Ascending aorta (tissue), 2 donors: Measurements from ENCODE around the gene IFIT1. TPM values are rescaled to one million over a fixed set of nuclear protein-coding genes. Genes with fewer than 3 reads are reported as not detected.

Experiments
- DNase-seq, 2 donors: peaks; one replicate each; pipeline ENCODE4 v3.0.0-alpha.2; 2019; ENCODE audit warnings: low spot score in 2 of 2
- H3K27ac ChIP-seq, 2 donors: fragments of 200-600 bp; sonication (generic); one replicate each; pipeline ENCODE4 v1.5.1; 2016 to 2017; ENCODE audit warnings: mild to moderate bottlenecking in 1 of 2
- H3K27me3 ChIP-seq: fragments of 200-600 bp; sonication (generic); one replicate; pipeline ENCODE4 v1.5.1; 2017
- H3K36me3 ChIP-seq, 2 donors: fragments of 200-600 bp; sonication (generic); one replicate each; pipeline ENCODE4 v1.5.1; 2016
- H3K4me1 ChIP-seq, 2 donors: fragments of 200-600 bp; sonication (generic); one replicate each; pipeline ENCODE4 v1.5.1; 2016 to 2017; ENCODE audit warnings: mild to moderate bottlenecking in 1 of 2
- H3K4me3 ChIP-seq, 2 donors: fragments of 200-600 bp; sonication (generic); one replicate each; pipeline ENCODE4 v1.5.1; 2016 to 2017; ENCODE audit warnings: mild to moderate bottlenecking in 1 of 2
- H3K9me3 ChIP-seq, 2 donors: fragments of 200-600 bp; sonication (generic); one replicate each; pipeline ENCODE4 v1.5.1; 2016
- intact Hi-C: fragments of 100-400 bp; cut with DNase I; formaldehyde crosslinking; loops from one replicate; pipeline ENCODE4 v1.15.1; 2023
- total RNA-seq: library from RNA; depleted of rRNA; stranded (reverse); fragments of >200 nt; gene quantifications from one replicate; pipeline ENCODE4 v1.1.0, GENCODE V29; 2016
- TF ChIP-seq, protein P1 (sequence below), 3 experiments: fragments of 200-600 bp in 2 of 3; fragments of 450-650 bp in 1 of 3; sonication (generic) in 2 of 3; IDR thresholded peaks; one replicate each; pipeline ENCODE4 v1.5.1; 2016 to 2019; ENCODE audit warnings: antibody characterized with exemption in 3 of 3, mild to moderate bottlenecking in 1 of 3, moderate library complexity in 1 of 3

The IFIT1 gene
- total RNA-seq, 1 donor from 2014 or later = 28.5 TPM

DNA sequence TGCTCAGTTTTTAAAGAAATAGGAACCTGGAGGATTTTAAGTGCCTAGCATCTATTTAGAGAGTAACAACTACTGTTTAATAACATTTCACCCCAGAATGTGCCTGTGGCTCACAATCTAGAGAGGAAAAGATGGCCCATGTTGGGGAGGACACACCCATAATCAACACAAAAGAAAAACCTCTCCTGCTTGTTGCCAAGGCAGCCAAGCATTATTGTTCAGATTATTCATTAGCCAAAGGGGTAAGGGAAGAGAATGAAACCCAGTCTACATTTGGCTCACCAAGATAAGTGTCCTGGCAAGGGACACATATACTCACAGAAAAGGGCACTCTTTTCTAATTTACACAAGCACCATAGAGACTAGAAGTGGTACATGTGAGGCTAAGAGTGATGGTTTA is 32.3 kb upstream of the IFIT1 start:
- TF ChIP-seq, protein P1, sequence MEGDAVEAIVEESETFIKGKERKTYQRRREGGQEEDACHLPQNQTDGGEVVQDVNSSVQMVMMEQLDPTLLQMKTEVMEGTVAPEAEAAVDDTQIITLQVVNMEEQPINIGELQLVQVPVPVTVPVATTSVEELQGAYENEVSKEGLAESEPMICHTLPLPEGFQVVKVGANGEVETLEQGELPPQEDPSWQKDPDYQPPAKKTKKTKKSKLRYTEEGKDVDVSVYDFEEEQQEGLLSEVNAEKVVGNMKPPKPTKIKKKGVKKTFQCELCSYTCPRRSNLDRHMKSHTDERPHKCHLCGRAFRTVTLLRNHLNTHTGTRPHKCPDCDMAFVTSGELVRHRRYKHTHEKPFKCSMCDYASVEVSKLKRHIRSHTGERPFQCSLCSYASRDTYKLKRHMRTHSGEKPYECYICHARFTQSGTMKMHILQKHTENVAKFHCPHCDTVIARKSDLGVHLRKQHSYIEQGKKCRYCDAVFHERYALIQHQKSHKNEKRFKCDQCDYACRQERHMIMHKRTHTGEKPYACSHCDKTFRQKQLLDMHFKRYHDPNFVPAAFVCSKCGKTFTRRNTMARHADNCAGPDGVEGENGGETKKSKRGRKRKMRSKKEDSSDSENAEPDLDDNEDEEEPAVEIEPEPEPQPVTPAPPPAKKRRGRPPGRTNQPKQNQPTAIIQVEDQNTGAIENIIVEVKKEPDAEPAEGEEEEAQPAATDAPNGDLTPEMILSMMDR (IDR thresholded peaks at IDR 0.05) = no peak
- intact Hi-C loops = no loop called here
- no peak for DNase-seq

DNA sequence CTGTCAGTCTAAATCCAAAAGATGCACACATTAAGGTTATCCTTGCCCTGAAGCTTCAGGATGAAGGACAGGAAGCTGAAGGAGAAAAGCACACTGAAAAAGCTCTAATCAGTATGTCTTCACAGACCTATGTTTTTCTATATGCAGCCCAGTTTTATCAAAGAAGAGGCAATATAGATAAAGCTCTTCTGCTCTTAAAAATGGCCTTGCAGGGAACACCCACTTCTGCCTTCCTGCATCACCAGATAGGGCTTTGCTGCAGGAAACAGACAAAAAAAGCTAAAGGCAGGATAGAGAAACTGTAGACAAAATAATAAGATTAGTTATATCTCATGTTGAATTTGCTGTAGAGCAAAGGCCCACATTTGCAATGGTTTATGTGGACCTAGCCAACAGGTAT is 29.5 kb upstream of the IFIT1 start:
- Histone ChIP-seq H3K9me3 (no peaks in the 10 kb centered on the region), H3K27ac (no peak overlapping the region), H3K4me1 (peaks cover 0 to 14% of the 10 kb centered on the region in 2 donors), H3K27me3 (no peaks in the 10 kb centered on the region), H3K36me3 (no peaks in the 10 kb centered on the region), H3K4me3 (no peak overlapping the region)
- TF ChIP-seq, protein P1 (IDR thresholded peaks at IDR 0.05) = no peak
- intact Hi-C loops = no loop called here
- DNase-seq = no peak

More for the DNA sequence above, 32.3 kb upstream of the IFIT1 start:
- Histone ChIP-seq H3K36me3 (no peaks in the 10 kb centered on the region), H3K9me3 (no peaks in the 10 kb centered on the region), H3K4me3 (no peak overlapping the region), H3K4me1 (peaks cover 0 to 7% of the 10 kb centered on the region in 2 donors), H3K27ac (no peak overlapping the region), H3K27me3 (no peaks in the 10 kb centered on the region)

DNA sequence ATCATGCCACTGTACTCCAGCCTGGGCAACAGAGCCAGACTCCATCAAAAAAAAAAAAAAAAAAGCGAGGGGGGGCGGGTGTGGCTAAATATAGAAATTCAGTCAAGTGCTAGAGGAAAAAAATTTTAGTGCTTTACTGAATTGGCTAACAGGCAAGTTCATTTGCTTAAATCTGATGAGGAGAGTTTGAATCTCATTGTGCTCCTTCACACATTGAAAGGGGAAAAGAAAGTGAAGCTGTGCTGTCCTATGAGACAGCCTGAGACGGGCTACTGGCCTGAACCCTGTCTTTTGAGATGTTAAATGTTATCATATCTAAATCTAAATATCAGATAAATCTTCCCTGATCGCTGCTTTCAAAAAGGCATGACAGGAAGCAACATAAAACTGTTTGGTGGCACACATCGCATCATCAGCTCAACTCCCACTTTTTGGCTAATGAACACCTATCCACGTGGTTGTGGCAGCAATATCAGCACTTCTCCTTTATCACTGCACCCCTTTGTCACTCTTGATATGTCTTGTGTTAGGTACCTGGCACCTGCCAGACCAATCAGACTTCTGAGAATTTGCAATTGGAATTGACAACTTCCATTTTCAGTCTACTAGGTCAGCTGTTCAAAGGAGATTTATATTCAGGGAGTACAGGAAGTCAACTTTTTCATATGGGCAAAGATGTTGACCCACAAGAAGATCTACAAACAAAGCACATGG is 28.5 kb upstream of the IFIT1 start:
- no peak for DNase-seq
- no peaks in the 10 kb centered on the region for H3K9me3 ChIP-seq
- H3K4me3 ChIP-seq = no peak overlapping the region
- H3K4me1 ChIP-seq = peaks cover 0 to 18% of the 10 kb centered on the region in 2 donors
- peak overlapping the region in 1 of 2 donors; percentile 45 for H3K27ac ChIP-seq
- TF ChIP-seq, protein P1 (IDR thresholded peaks at IDR 0.05) = no peak
- H3K27me3 ChIP-seq = no peaks in the 10 kb centered on the region
- no peaks in the 10 kb centered on the region for H3K36me3 ChIP-seq
- intact Hi-C loops = no loop called here

DNA sequence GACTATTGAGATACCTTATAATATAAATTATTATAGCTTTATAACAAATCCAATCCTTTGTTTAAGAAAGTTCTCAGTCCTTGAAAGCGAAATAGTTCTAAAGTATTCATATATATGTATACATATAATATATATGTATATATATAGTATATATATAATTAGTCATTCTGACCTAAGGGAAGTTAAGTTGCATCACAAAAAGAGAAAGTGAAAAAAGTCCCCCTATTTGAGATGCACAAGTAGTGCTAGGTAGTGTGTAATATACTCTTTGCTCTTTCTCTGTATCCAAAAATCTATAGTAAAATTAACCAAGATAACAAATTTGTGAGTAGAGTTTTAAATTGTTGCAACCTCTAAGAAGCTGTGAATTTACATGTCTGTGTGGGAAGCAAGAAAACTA is 27.9 kb upstream of the IFIT1 start:
- Histone ChIP-seq H3K27me3 (no peaks in the 10 kb centered on the region), H3K4me3 (no peak overlapping the region), H3K36me3 (no peaks in the 10 kb centered on the region), H3K27ac (peak overlapping the region in 1 of 2 donors; percentile 45), H3K4me1 (peaks cover 3 to 23% of the 10 kb centered on the region in 2 donors), H3K9me3 (no peaks in the 10 kb centered on the region)
- DNase-seq = no peak
- intact Hi-C loops = no loop called here
- TF ChIP-seq, protein P1 (IDR thresholded peaks at IDR 0.05) = no peak

DNA sequence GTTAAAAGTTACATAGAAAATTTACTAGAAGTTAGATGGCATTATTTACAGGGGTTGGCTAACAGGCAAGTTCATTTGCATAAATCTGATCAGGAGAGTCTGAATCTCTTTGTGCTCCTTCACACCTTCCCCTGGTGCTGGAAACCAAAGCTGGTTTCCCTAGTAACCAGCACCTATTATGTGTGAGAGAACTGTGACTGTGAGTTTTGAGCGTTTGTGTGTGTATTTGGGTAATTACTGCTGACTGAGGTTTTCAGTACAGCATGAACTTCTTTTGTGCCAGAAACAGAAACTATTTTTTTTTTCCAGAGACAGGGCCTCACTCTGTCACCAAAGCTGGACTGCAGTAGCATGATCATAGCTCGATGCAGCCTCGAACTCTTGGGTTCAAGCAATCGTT is 24.9 kb upstream of the IFIT1 start:
- intact Hi-C loops = no loop called here
- TF ChIP-seq, protein P1 (IDR thresholded peaks at IDR 0.05) = no peak
- Histone ChIP-seq H3K4me1 (peaks cover 3 to 23% of the 10 kb centered on the region in 2 donors), H3K27ac (peak overlapping the region in 1 of 2 donors; percentile 22), H3K9me3 (no peaks in the 10 kb centered on the region), H3K36me3 (no peaks in the 10 kb centered on the region), H3K27me3 (no peaks in the 10 kb centered on the region), H3K4me3 (no peak overlapping the region)
- no peak for DNase-seq
